MM.1S (cell line): Measurements from ENCODE around the gene IRS1.

Experiments used
- DNase-seq: peaks from one replicate; pipeline ENCODE4 v3.0.0-alpha.2; 2015
- H2AFZ ChIP-seq: fragments of 300-600 bp; sonication (generic); 2 replicates; pipeline ENCODE4 v1.6.0; 2016; ENCODE audit warnings: antibody characterized with exemption, low read length
- H3F3A ChIP-seq: fragments of 300-600 bp; sonication (generic); 2 replicates; pipeline ENCODE4 v1.6.1; 2016; ENCODE audit warnings: mild to moderate bottlenecking, antibody characterized with exemption, low read length, moderate library complexity, mixed read lengths; ENCODE audit not compliant: insufficient read depth
- H3K27ac ChIP-seq: fragments of 300-600 bp; sonication (generic); 2 replicates; pipeline ENCODE4 v1.5.1; 2016; ENCODE audit warnings: mild to moderate bottlenecking, low read length
- H3K27me3 ChIP-seq: fragments of 300-600 bp; sonication (generic); replicated peaks from 2 replicates; pipeline ENCODE4 v1.6.0; 2016; ENCODE audit warnings: low read length; ENCODE audit not compliant: insufficient read depth
- H3K36me3 ChIP-seq: fragments of 300-600 bp; sonication (generic); replicated peaks from 2 replicates; pipeline ENCODE4 v1.6.1; 2016; ENCODE audit warnings: mild to moderate bottlenecking, low read length, mixed read lengths; ENCODE audit not compliant: insufficient read depth
- H3K4me1 ChIP-seq: fragments of 300-600 bp; sonication (generic); 2 replicates; pipeline ENCODE4 v1.6.1; 2016; ENCODE audit warnings: low read length, mixed read lengths
- H3K4me2 ChIP-seq: fragments of 300-600 bp; sonication (generic); 2 replicates; pipeline ENCODE4 v1.6.0; 2016; ENCODE audit warnings: low read depth, low read length
- H3K4me3 ChIP-seq: fragments of 300-600 bp; sonication (generic); 2 replicates; pipeline ENCODE4 v1.5.1; 2016; ENCODE audit warnings: low read length, mixed read lengths
- H3K79me2 ChIP-seq: fragments of 300-600 bp; sonication (generic); 2 replicates; pipeline ENCODE4 v1.6.1; 2016; ENCODE audit warnings: mixed run types, low read length, mixed read lengths
- H3K9ac ChIP-seq: fragments of 300-600 bp; sonication (generic); 2 replicates; pipeline ENCODE4 v1.6.1; 2016; ENCODE audit warnings: low read length, mixed read lengths
- H3K9me2 ChIP-seq: fragments of 300-600 bp; sonication (generic); replicated peaks from 2 replicates; pipeline ENCODE4 v1.6.1; 2016; ENCODE audit warnings: mild to moderate bottlenecking, low read length, mixed read lengths; ENCODE audit not compliant: insufficient read depth
- H3K9me3 ChIP-seq: fragments of 300-600 bp; sonication (generic); replicated peaks from 2 replicates; pipeline ENCODE4 v1.6.1; 2016; ENCODE audit warnings: mild to moderate bottlenecking, low read length, mixed read lengths; ENCODE audit not compliant: insufficient read depth
- H4K20me1 ChIP-seq: fragments of 300-600 bp; sonication (generic); 2 replicates; pipeline ENCODE4 v1.6.1; 2016; ENCODE audit warnings: mild to moderate bottlenecking, low read length, moderate library complexity, mixed read lengths; ENCODE audit not compliant: insufficient read depth
- CTCF ChIP-seq: fragments of 300-600 bp; sonication (generic); IDR thresholded peaks from 2 replicates; pipeline ENCODE4 v1.5.1; 2016; ENCODE audit warnings: antibody characterized with exemption, low read length, mixed read lengths
- EZH2 ChIP-seq: fragments of 300-600 bp; sonication (generic); optimal IDR thresholded peaks from 2 replicates; pipeline ENCODE3; 2017; ENCODE audit warnings: low read depth, mild to moderate bottlenecking, antibody characterized with exemption, low read length, mixed read lengths
- EZH2phosphoT487 ChIP-seq: fragments of 300-600 bp; sonication (generic); IDR thresholded peaks from 2 replicates; pipeline ENCODE4 v1.6.1; 2018; ENCODE audit warnings: antibody characterized with exemption, low read length

IRS1 gene

GRCh38 chr2:226775032-226775509, 24.5 kb downstream of the IRS1 start:
- peaks cover 21% of the 10 kb centered on the region for H3F3A ChIP-seq
- peaks cover 12% of the 10 kb centered on the region; the same call in 1 of the 2 replicates for H3K79me2 ChIP-seq
- H3K4me2 ChIP-seq: 0 out of 2 replicates have a peak overlapping the region, but pooled peaks have one; percentile 68
- no peak overlapping the region for H3K4me3 ChIP-seq
- H4K20me1 ChIP-seq: no peaks in the 10 kb centered on the region
- H3K9me2 ChIP-seq: no peaks in the 10 kb centered on the region
- no peak for TF ChIP-seq EZH2phosphoT487
- H3K36me3 ChIP-seq: no peaks in the 10 kb centered on the region
- no peaks in the 10 kb centered on the region for H3K9me3 ChIP-seq
- H2AFZ ChIP-seq: no peak overlapping the region
- H3K27ac ChIP-seq: peak overlapping the region; percentile 97; the same call in 1 of the 2 replicates
- H3K9ac ChIP-seq: no peak overlapping the region
- H3K27me3 ChIP-seq: no peaks in the 10 kb centered on the region
- DNase-seq: no peak
- H3K4me1 ChIP-seq: peaks cover 40% of the 10 kb centered on the region

GRCh38 chr2:226773291-226773690, 26.3 kb downstream of the IRS1 start:
- H3K9me3 ChIP-seq: no peaks in the 10 kb centered on the region
- no peaks in the 10 kb centered on the region for H3K27me3 ChIP-seq
- peak overlapping the region; percentile 38; the same call in 1 of the 2 replicates for H3K4me3 ChIP-seq
- peak overlapping the region; percentile 34; the same call in 1 of the 2 replicates for H2AFZ ChIP-seq
- no peaks in the 10 kb centered on the region for H4K20me1 ChIP-seq
- no peaks in the 10 kb centered on the region for H3K36me3 ChIP-seq
- H3K9ac ChIP-seq: peak overlapping the region; percentile 74
- H3K9me2 ChIP-seq: no peaks in the 10 kb centered on the region
- TF ChIP-seq EZH2 (no peak), CTCF (no peak), EZH2phosphoT487 (no peak)
- peak overlapping the region; percentile 68 for H3K4me2 ChIP-seq
- peaks cover 21% of the 10 kb centered on the region for H3F3A ChIP-seq
- no peak for DNase-seq
- peak overlapping the region; percentile 97 for H3K27ac ChIP-seq
- peaks cover 12% of the 10 kb centered on the region; the same call in 1 of the 2 replicates for H3K79me2 ChIP-seq
- H3K4me1 ChIP-seq: peaks cover 40% of the 10 kb centered on the region

GRCh38 chr2:226772389-226773179, 27.0 kb downstream of the IRS1 start:
- peak overlapping the region; percentile 38; the same call in 1 of the 2 replicates for H3K4me3 ChIP-seq
- peaks cover 21% of the 10 kb centered on the region for H3F3A ChIP-seq
- no peaks in the 10 kb centered on the region for H4K20me1 ChIP-seq
- no peaks in the 10 kb centered on the region for H3K36me3 ChIP-seq
- peak overlapping the region; percentile 97 for H3K27ac ChIP-seq
- peak; percentile 99 for DNase-seq
- no peaks in the 10 kb centered on the region for H3K9me3 ChIP-seq
- H2AFZ ChIP-seq: no peak overlapping the region
- TF ChIP-seq EZH2phosphoT487 (no peak), CTCF (no peak), EZH2 (no peak)
- H3K4me1 ChIP-seq: peaks cover 43% of the 10 kb centered on the region
- H3K79me2 ChIP-seq: peaks cover 12% of the 10 kb centered on the region; the same call in 1 of the 2 replicates
- H3K27me3 ChIP-seq: no peaks in the 10 kb centered on the region
- H3K9me2 ChIP-seq: no peaks in the 10 kb centered on the region
- H3K9ac ChIP-seq: peak overlapping the region; percentile 74
- peak overlapping the region; percentile 68 for H3K4me2 ChIP-seq

GRCh38 chr2:226771067-226771466, 28.6 kb downstream of the IRS1 start:
- Histone ChIP-seq H3K4me1 (peaks cover 57% of the 10 kb centered on the region), H3K4me2 (no peak overlapping the region), H3F3A (peaks cover 21% of the 10 kb centered on the region), H3K9me3 (no peaks in the 10 kb centered on the region), H2AFZ (no peak overlapping the region), H4K20me1 (no peaks in the 10 kb centered on the region), H3K36me3 (no peaks in the 10 kb centered on the region), H3K9me2 (no peaks in the 10 kb centered on the region), H3K4me3 (no peak overlapping the region), H3K79me2 (peaks cover 12% of the 10 kb centered on the region; the same call in 1 of the 2 replicates), H3K27ac (no peak overlapping the region), H3K27me3 (no peaks in the 10 kb centered on the region), H3K9ac (no peak overlapping the region)
- no peak for TF ChIP-seq EZH2phosphoT487
- TF ChIP-seq CTCF: no peak
- TF ChIP-seq EZH2: no peak
- DNase-seq: no peak
